ENCODE data around the gene TTC13. TPM values are rescaled to one million over a fixed set of nuclear protein-coding genes. Genes with fewer than 3 reads are reported as not detected.

Gene TTC13
- total and polyA plus RNA-seq, 2 of the 4 experiments (the other 2 are of a cell fraction) = 6.1 to 9.1 TPM

GRCh38 chr1:231016966-231017365 lies 38.3 kb upstream of the TTC13 start:
- Histone ChIP-seq H3K18ac (ENCODE audit: low read depth, low read length) (no peak overlapping the region), H4K91ac (ENCODE audit: insufficient read depth, low read depth, low read length) (no peak overlapping the region), H2AK5ac (ENCODE audit: low read depth, low read length) (no peak overlapping the region), H3K79me1 (ENCODE audit: low read depth in 1 of 2, low read length in 2 of 2) (peaks cover 0 to 11% of the 10 kb centered on the region in 2 experiments; a peak in 1 of 4 replicates), H3K9ac (ENCODE audit: low read depth, low read length) (no peak overlapping the region), H2BK120ac (ENCODE audit: low read depth, low read length) (no peak overlapping the region), H3K14ac (replicated peaks; ENCODE audit: low read depth, low read length) (no peak overlapping the region), H4K8ac (ENCODE audit: low read depth in 2 of 2, low read length in 2 of 2) (no peak overlapping the region), H3K4ac (ENCODE audit: low read depth, low read length) (no peak overlapping the region), H3K27me3 (ENCODE audit: control insufficient read depth, insufficient read depth, low read length) (no peaks in the 10 kb centered on the region), H2BK15ac (ENCODE audit: low read depth, low read length) (no peak overlapping the region), H3K9me3 (ENCODE audit: control insufficient read depth, insufficient read depth, low read length) (no peaks in the 10 kb centered on the region), H3K9me1 (ENCODE audit: insufficient read depth, low read length) (peaks cover 15% of the 10 kb centered on the region), H3K27ac (ENCODE audit: insufficient read depth, low read length) (no peak overlapping the region), H3K23ac (ENCODE audit: low read depth, low read length) (no peak overlapping the region), H3K56ac (ENCODE audit: extremely low read depth, insufficient read depth, low read length) (no peak overlapping the region), H2AK9ac (replicated peaks; ENCODE audit: low read depth, low read length, poor library complexity) (no peak overlapping the region), H2AFZ (replicated peaks; ENCODE audit: low read length, poor library complexity) (no peak overlapping the region), H4K5ac (ENCODE audit: low read depth, low read length) (no peak overlapping the region), H4K20me1 (ENCODE audit: insufficient read depth, low read length) (no peaks in the 10 kb centered on the region), H3K4me3 (ENCODE audit: insufficient read depth, low read depth, low read length) (no peak overlapping the region), H2BK20ac (ENCODE audit: low read depth, low read length) (no peak overlapping the region), H3K4me2 (ENCODE audit: low read depth, low read length) (no peak overlapping the region), H3K4me1 (ENCODE audit: control insufficient read depth, insufficient read depth, low read length) (peaks cover 9% of the 10 kb centered on the region), H3K36me3 (ENCODE audit: control insufficient read depth, insufficient read depth, low read length) (peaks cover 10% of the 10 kb centered on the region), H2BK5ac (ENCODE audit: low read depth, low read length, poor library complexity, severe bottlenecking) (no peak overlapping the region)
- TF ChIP-seq ELK1 (IDR thresholded peaks at IDR 0.05; ENCODE audit: borderline replicate concordance, low read depth, low read length) (no peak), NFE2L2 (IDR thresholded peaks at IDR 0.05; ENCODE audit: low read depth, low read length) (no peak), RFX5 (IDR thresholded peaks at IDR 0.05; ENCODE audit: low read depth, low read length) (no peak), CTCF (conservative IDR thresholded peaks at IDR 0.05; ENCODE audit: low read depth, low read length) (no peak), POLR2A (IDR thresholded peaks at IDR 0.05; ENCODE audit: low read depth, low read length) (no peak), USF2 (IDR thresholded peaks at IDR 0.05; ENCODE audit: low read depth, low read length) (no peak), FOS (IDR thresholded peaks at IDR 0.05; ENCODE audit: low read depth, low read length) (no peak), CEBPB (IDR thresholded peaks at IDR 0.05; ENCODE audit: low read depth, low read length) (no peak), RCOR1 (IDR thresholded peaks at IDR 0.05; ENCODE audit: insufficient replicate concordance, low read length) (no peak), MAFK (IDR thresholded peaks at IDR 0.05; ENCODE audit: low read depth, low read length) (no peak), RAD21 (IDR thresholded peaks at IDR 0.05; ENCODE audit: low read length) (no peak), MXI1 (IDR thresholded peaks at IDR 0.05; ENCODE audit: borderline replicate concordance, low read depth, low read length) (no peak), BHLHE40 (IDR thresholded peaks at IDR 0.05; ENCODE audit: low read depth, low read length) (no peak), CHD1 (IDR thresholded peaks at IDR 0.05; ENCODE audit: low read depth, low read length) (no peak), SMC3 (IDR thresholded peaks at IDR 0.05; ENCODE audit: low read depth, low read length) (no peak), MAZ (IDR thresholded peaks at IDR 0.05; ENCODE audit: borderline replicate concordance, low read depth, low read length) (no peak)
- ATAC-seq (ENCODE audit: low read depth) (no peak), DNase-seq (no peak)
- 80% methylated on average over 1 of the region's 5 CpGs; no CpG with 5 or more reads in 1 of the 2 experiments for WGBS, 2 experiments (ENCODE audit: extremely low coverage in 2 of 2, insufficient read length in 1 of 2)
- dilution Hi-C loops (cut with HindIII; ENCODE audit: low sequenced_read_pairs, unreplicated experiment) = no loop called here
- no TSS peak for BruUV-seq (replicated peaks)
- ChIA-PET CTCF (no interaction called here), POLR2A (ENCODE audit: unreplicated experiment) (no interaction called here)
- in situ Hi-C loops (cut with MboI; ENCODE audit: low sequenced_read_pairs) = no loop called here
- intact Hi-C loops (cut with micrococcal nuclease) = no loop called here
